ENCODE results near the gene PSMA3.
A peak's percentile ranks its signal among the peaks of the same experiment; 100 is the strongest.

PSMA3 gene

DNA sequence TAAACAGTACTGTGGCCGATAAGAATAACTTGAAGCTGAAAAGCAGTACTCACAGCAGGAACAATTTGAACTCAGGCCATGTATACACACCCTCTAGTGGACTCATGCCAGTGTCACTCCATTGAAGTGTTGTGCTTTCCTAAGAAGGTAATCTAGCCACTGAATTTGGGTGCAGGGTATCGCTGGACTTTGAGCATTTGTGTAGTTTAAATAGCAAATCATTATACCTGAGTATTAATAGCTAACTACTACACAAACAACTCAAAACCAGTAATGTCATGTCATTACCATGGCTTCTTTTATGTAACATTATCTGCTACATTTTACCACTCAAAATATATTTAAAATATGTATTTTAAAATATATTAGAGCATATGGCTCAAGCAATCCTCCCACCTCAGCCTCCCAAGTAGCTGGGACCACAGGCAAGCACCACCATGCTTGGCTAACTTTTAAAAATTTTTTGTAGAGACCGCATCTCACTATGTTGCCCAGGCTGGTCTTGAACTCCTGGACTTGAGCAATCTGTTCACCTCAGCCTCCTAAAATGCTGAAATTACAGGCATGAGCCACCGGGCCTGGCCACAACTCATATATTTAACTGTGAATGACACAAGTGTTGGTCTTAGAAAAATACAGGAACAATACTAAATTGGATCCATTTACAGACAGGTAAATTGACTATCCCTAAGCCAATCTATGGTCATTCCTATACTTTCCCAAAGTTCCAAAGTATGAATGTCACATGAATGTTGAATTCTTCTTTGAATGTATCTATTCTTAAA lies 28.1 kb downstream of the PSMA3 start:
- TF ChIP-seq, protein P1, sequence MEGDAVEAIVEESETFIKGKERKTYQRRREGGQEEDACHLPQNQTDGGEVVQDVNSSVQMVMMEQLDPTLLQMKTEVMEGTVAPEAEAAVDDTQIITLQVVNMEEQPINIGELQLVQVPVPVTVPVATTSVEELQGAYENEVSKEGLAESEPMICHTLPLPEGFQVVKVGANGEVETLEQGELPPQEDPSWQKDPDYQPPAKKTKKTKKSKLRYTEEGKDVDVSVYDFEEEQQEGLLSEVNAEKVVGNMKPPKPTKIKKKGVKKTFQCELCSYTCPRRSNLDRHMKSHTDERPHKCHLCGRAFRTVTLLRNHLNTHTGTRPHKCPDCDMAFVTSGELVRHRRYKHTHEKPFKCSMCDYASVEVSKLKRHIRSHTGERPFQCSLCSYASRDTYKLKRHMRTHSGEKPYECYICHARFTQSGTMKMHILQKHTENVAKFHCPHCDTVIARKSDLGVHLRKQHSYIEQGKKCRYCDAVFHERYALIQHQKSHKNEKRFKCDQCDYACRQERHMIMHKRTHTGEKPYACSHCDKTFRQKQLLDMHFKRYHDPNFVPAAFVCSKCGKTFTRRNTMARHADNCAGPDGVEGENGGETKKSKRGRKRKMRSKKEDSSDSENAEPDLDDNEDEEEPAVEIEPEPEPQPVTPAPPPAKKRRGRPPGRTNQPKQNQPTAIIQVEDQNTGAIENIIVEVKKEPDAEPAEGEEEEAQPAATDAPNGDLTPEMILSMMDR (IDR thresholded peaks at IDR 0.05; ENCODE audit: insufficient read depth, low read depth, low read length, missing control alignments): peak; percentile 39
- DNase-seq (ENCODE audit: low read depth): peak; percentile 33
- H3K4me3 ChIP-seq (ENCODE audit: low read length): no peak overlapping the region

DNA sequence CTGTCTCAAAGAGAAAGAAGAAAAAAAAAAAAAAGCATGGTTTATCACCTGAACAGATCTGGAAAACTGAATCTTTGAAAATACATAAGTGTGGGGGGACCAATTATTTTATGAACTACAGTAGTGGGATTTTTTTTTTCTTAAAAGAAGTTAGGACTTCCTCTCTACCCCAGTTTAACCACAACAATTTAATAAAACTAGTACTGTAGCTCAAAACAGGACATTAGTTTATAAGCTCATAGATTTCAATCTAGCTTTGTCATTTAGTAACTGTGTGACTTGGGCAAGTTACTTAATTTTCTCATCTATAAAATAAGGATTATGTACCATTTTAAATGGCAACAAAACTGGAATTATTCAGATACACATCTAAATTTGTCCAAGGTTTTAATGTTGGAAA lies 30.2 kb downstream of the PSMA3 start:
- DNase-seq (ENCODE audit: low read depth): no peak
- H3K4me3 ChIP-seq (ENCODE audit: low read length): no peak overlapping the region
- TF ChIP-seq, protein P1 (IDR thresholded peaks at IDR 0.05; ENCODE audit: insufficient read depth, low read depth, low read length, missing control alignments): no peak

DNA sequence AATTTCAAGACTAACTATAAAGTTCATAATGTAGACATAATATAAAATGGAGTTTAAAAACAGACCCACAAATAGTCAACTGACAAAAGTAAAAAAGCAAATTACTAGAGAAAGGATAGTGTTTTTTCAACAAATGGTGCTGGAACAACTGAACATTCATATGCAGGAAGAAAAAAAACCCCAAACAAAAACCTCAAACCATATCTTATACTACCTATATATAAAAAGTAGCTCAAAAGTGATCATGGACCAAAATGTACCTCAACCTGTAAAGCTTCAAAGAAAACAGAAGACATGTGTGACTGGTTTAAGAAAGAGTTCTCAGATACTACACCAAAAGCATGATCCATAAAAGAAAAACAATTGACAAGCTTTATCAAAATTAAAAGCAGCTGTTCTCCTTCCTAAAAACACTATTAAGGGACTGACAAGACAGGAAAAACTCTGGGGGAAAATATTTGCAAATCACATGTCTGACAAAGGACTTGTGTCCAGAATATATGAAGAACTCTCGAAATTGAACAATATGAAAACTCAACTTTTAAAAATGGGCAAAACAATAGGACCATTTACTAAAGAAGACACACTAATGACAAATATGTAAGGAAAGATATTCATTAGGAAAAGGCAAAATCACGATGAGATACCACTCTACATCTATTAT lies 31.0 kb downstream of the PSMA3 start:
- no peak overlapping the region for H3K4me3 ChIP-seq (ENCODE audit: low read length)
- TF ChIP-seq, protein P1 (IDR thresholded peaks at IDR 0.05; ENCODE audit: insufficient read depth, low read depth, low read length, missing control alignments): no peak
- no peak for DNase-seq (ENCODE audit: low read depth)

DNA sequence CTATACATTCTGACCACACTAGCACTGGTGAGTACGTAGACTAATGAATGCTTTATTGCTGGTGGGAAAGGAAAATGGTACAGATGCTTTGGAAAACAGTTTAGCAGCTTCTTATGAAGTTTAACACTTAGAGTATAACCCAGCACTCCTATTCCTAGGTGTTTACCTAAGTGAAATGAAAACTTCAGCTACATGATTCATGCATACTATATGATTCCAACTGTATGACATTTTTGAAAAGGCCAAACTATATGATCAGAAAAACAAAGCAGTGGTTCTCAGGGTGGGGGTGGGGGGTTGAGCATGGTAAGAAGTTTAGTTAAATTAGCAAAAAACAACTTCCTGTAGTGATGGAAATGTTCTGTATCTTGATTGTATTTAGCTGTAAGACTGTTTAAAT lies 31.6 kb downstream of the PSMA3 start:
- no peak for DNase-seq (ENCODE audit: low read depth)
- TF ChIP-seq, protein P1 (IDR thresholded peaks at IDR 0.05; ENCODE audit: insufficient read depth, low read depth, low read length, missing control alignments): no peak
- no peak overlapping the region for H3K4me3 ChIP-seq (ENCODE audit: low read length)

DNA sequence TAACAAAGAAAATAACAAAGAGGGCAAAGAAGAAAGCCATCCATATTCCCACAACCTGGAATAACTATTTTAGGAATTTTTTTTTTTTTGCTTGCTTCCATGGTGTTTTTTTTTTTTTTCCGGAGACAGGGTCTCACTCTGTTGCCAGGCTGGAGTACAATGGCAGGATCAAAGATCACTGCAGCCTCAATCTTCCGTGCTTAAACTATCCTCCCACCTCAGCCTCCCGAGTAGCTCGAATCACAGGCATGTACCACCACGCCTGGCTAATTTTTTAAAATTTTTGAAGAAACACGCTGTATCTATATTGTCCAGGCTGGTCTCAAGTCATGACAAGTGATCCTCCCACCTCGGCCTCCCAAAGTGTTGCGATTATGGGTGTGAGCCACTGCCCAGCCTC lies 33.5 kb downstream of the PSMA3 start:
- no peak for DNase-seq (ENCODE audit: low read depth)
- no peak overlapping the region for H3K4me3 ChIP-seq (ENCODE audit: low read length)
- TF ChIP-seq, protein P1 (IDR thresholded peaks at IDR 0.05; ENCODE audit: insufficient read depth, low read depth, low read length, missing control alignments): no peak

DNA sequence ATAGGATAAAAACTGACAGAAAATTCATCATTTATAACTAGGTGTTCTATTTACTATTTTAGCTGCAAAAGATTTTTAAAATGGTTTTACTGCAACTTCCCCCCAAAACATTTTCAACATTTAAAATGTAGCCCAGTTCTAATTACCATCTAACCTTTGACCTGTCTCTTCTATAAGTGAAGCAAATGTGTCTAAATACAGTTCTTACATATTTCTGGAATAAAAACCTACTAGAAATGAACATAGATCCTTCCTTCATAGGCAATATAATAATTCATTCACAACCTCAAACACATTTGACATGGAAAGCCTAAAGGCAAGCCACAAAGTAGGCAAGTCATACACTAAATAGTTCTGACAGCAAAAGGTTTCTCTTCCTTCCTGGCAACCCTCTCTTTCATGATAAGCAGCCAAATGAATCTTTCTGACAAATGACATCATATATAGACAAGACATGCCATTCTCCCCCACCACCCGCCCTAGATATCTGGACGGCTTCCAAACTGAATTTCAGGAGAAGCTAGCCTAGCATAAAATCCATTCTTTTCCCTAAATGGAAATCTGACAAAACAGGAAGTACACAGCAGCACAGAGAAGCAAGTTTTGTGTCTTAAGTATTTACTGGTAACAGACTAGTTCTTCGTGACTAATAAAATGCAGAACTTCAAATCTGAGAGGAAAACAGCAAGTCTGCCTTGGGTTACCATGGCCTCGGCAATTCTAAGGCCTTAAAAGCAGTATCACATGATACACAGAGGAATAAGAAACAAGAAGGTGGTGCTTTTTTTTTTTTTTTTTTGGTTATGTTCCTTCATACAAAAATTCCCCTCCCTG lies 36.5 kb downstream of the PSMA3 start:
- no peak overlapping the region for H3K4me3 ChIP-seq (ENCODE audit: low read length)
- TF ChIP-seq, protein P1 (IDR thresholded peaks at IDR 0.05; ENCODE audit: insufficient read depth, low read depth, low read length, missing control alignments): no peak
- DNase-seq (ENCODE audit: low read depth): peak; percentile 89

All from epithelial cell of esophagus (primary cell).